Neutrophil (primary cell): ENCODE data around the gene DNAH14.

Experiments
- H3K27ac ChIP-seq: fragments of 200-600 bp; sonication (generic); 2 replicates; pipeline ENCODE4 v1.5.1; 2016; ENCODE audit warnings: mild to moderate bottlenecking, moderate library complexity
- H3K27me3 ChIP-seq: fragments of 200-600 bp; sonication (generic); 2 replicates; pipeline ENCODE4 v1.6.0; 2016; ENCODE audit warnings: mild to moderate bottlenecking
- H3K36me3 ChIP-seq: fragments of 200-600 bp; sonication (generic); 2 replicates; pipeline ENCODE4 v1.5.1; 2017
- H3K4me1 ChIP-seq, 2 experiments: fragments of 200-600 bp in 1 of 2; sonication (generic) in 1 of 2; 1 replicate in 1 of 2; 2 replicates in 1 of 2; pipeline versions ENCODE4 v1.5.1 to v1.6.1; 2013 to 2016; ENCODE audit warnings: low read depth in 1 of 2, low read length in 1 of 2, mild to moderate bottlenecking in 1 of 2, moderate library complexity in 1 of 2; ENCODE audit not compliant: control insufficient read depth in 1 of 2, insufficient read depth in 1 of 2
- H3K4me3 ChIP-seq, 2 experiments: fragments of 200-600 bp in 1 of 2; sonication (generic) in 1 of 2; 1 replicate in 1 of 2; 2 replicates in 1 of 2; pipeline ENCODE4 v1.5.1; 2013 to 2016; ENCODE audit warnings: low read depth in 1 of 2, low read length in 1 of 2, mild to moderate bottlenecking in 1 of 2, moderate library complexity in 1 of 2
- H3K9me3 ChIP-seq: fragments of 200-600 bp; sonication (generic); 2 replicates; pipeline ENCODE4 v1.5.1; 2016
- TF ChIP-seq, protein P1 (sequence below): fragments of 200-600 bp; sonication (generic); IDR thresholded peaks from 2 replicates; pipeline ENCODE4 v1.5.1; 2016; ENCODE audit warnings: antibody characterized with exemption

DNAH14 gene

DNA sequence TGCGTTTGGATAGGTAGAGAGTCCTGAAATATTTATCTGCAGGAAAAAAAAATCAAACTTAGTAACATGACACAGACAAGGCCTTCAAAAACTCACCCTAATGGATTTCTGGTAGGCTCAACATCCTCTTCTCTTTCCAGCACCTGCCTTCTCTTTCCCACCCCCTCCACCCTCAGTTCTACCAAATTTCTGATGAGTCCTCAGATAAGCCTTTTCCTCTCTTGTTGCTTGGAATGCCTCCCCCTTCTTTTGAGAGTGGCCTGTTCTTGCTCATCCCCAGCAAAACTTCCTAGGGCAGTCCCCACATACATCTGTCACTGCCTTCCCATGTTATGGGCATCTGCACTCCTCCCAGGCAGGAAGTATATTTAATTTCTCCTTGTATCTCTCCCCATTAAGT, 506.0 kb downstream of the DNAH14 start:
- Histone ChIP-seq H3K27ac (no peak overlapping the region), H3K27me3 (no peaks in the 10 kb centered on the region), H3K9me3 (no peaks in the 10 kb centered on the region), H3K36me3 (no peaks in the 10 kb centered on the region), H3K4me1 (no peaks in the 10 kb centered on the region), H3K4me3 (no peak overlapping the region)
- TF ChIP-seq, protein P1, sequence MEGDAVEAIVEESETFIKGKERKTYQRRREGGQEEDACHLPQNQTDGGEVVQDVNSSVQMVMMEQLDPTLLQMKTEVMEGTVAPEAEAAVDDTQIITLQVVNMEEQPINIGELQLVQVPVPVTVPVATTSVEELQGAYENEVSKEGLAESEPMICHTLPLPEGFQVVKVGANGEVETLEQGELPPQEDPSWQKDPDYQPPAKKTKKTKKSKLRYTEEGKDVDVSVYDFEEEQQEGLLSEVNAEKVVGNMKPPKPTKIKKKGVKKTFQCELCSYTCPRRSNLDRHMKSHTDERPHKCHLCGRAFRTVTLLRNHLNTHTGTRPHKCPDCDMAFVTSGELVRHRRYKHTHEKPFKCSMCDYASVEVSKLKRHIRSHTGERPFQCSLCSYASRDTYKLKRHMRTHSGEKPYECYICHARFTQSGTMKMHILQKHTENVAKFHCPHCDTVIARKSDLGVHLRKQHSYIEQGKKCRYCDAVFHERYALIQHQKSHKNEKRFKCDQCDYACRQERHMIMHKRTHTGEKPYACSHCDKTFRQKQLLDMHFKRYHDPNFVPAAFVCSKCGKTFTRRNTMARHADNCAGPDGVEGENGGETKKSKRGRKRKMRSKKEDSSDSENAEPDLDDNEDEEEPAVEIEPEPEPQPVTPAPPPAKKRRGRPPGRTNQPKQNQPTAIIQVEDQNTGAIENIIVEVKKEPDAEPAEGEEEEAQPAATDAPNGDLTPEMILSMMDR = no peak

DNA sequence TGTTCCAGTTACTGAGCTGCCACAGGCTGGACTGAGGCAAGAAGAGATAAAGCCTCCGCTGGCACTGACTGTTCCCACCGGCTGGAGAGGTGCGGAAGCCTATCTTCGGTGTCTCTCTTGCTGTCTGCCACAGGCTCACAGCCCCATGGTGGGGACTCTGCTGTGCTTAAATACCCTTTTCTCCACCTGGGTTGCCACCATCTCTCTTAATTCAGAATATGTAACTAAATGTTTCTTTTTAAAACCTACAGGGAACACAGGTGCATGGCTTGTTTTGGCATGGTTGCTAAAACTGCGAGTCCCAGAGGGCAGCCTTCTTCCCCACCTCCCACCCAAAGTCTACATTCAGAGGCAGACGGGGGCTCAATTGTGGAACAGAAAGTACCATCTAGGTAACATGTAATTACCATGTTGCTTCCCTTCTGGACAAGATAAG, 506.5 kb downstream of the DNAH14 start:
- Histone ChIP-seq H3K36me3 (no peaks in the 10 kb centered on the region), H3K4me3 (no peak overlapping the region)

DNA sequence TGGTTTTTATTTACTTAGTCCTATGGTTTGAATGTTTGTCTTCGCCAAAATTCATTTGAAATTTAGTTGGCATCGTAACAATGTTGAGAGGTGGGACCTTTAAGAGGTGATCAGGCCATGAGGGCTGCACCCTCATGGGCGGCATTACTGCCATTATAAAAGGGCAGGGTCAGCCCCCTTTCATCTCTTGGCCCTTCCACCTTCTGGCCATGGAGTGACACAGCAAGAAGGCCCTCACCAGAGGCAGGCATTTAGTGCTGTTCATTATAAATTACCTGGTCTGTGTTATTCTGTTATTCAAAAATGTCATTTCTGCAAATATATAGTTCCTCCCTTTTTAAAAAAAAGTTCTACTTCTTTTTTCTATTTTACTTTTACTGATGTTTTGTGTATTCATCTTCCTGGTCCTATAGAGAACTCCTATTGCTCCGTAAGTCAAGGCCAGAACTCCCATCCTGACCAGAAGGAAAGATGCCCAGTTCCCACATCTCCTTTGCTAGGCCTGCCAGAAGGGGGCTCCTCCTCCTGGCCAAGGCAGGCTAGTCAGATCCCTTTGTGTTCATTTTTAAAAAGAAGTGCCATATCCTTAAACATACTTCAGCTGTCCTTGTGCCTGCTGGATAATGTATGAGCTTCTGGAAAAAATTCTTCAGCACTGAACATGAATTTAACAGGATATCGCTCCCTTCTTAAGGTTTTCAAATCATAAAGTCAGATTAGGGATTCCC, 508.4 kb downstream of the DNAH14 start:
- H3K4me1 ChIP-seq = peaks cover 11 to 16% of the 10 kb centered on the region in 2 experiments
- H3K27ac ChIP-seq = no peak overlapping the region
- H3K36me3 ChIP-seq = no peaks in the 10 kb centered on the region
- no peaks in the 10 kb centered on the region for H3K27me3 ChIP-seq
- H3K9me3 ChIP-seq = no peaks in the 10 kb centered on the region
- H3K4me3 ChIP-seq = no peak overlapping the region
- TF ChIP-seq, protein P1 = no peak

More for the DNA sequence above, 506.5 kb downstream of the DNAH14 start:
- TF ChIP-seq, protein P1 = no peak
- Histone ChIP-seq H3K27me3 (no peaks in the 10 kb centered on the region), H3K27ac (no peak overlapping the region), H3K4me1 (no peaks in the 10 kb centered on the region), H3K9me3 (no peaks in the 10 kb centered on the region)

DNA sequence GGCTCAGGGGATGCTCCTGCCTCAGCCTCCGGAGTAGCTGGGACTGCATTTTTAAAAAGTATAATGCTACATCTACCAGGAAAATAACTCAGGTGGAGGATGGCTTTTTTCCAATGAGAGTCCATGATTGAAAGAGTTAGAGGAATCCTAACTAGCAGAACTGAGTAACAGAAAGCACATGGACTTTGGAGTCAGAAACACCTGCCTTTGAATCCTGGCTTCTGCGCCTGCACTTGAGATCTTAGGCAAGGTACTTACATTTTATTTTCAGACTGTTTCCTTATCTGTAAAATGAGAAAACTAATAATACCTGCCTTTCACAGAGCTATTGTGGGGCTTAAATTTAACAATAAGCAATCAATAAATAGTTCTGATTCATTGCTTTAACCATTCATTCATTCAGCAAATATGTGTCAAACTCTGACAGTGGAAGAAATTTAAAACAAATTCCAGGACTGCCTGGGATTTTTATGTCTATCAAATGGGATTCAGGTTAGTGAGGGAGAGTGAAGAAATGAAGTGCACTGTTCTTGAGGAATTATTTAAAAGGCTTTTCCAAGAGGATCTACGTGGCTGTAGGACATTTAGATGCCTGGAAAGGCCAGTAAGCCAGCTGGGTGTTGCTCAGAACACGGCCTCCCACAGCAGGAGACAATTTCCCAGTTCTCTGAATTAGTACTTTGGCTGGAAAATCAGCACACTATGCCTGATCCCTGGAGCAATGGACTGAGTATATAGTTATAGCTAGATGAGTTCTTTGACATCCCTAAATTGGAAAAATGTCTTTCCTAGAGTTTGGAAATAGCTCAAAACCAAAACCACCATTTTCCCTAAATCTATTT, 511.1 kb downstream of the DNAH14 start:
- H3K27me3 ChIP-seq = no peaks in the 10 kb centered on the region
- no peaks in the 10 kb centered on the region for H3K36me3 ChIP-seq
- TF ChIP-seq, protein P1 = no peak
- no peak overlapping the region for H3K4me3 ChIP-seq
- peaks cover 38 to 41% of the 10 kb centered on the region in 2 experiments for H3K4me1 ChIP-seq
- no peaks in the 10 kb centered on the region for H3K9me3 ChIP-seq
- H3K27ac ChIP-seq = no peak overlapping the region

DNA sequence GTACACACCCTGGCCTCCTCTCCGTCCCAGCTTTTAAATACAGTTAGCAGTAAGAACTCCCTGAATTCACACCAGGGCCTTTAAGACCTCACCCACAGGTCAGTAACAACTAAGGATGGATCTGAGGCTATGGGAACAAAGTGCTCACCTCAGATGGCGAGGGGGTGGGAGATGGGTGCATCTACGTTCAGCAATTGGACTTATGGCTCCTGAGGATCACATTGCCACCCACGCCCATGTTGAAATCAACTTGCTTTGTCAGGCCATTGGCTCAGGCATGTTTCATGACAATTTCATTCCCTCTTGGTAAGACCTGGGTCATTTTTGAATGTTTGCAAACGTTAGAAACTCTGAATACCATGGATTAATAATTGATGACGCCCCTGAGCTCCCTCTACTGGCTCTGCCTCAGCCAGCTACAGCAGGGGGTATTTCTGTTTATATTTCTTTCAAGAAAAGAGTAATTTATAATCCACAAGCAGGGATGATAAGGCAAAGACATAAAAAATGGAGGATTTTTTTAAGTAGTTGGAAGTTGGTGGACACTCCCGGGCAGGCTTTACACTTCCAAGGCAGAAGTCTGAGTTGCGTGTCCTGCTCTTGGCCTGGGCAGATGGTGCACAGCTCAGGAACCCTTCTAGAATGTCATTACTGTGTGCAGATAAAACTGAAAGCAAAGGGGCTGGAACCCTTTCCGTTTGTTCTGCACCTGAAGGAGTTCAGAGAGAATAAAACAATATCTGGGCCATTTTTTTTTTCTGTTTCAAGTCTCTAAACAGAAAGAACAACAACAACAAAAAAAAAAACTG, 512.0 kb downstream of the DNAH14 start:
- Histone ChIP-seq H3K4me3 (no peak overlapping the region), H3K4me1 (peaks cover 47 to 50% of the 10 kb centered on the region in 2 experiments), H3K9me3 (no peaks in the 10 kb centered on the region), H3K36me3 (no peaks in the 10 kb centered on the region), H3K27me3 (no peaks in the 10 kb centered on the region), H3K27ac (peak overlapping the region; percentile 51)
- TF ChIP-seq, protein P1 = no peak
